OCI-LY1 (cell line): Measurements from ENCODE around the gene FANCE.

ENCODE experiments used
- H2AFZ ChIP-seq: fragments of 200-600 bp; sonication (generic), shearing (Covaris generic); 2 replicates; pipeline ENCODE4 v1.6.0; 2014; ENCODE audit warnings: antibody characterized with exemption, mild to moderate bottlenecking, low read length
- H3F3A ChIP-seq: fragments of 200-600 bp; sonication (generic), shearing (Covaris generic); 2 replicates; pipeline ENCODE4 v1.6.0; 2014; ENCODE audit warnings: mild to moderate bottlenecking, antibody characterized with exemption, low read length, moderate library complexity; ENCODE audit not compliant: insufficient read depth
- H3K27ac ChIP-seq: fragments of 200-600 bp; sonication (generic); 2 replicates; pipeline ENCODE4 v1.5.1; 2014; ENCODE audit warnings: low read length, mixed run types, mild to moderate bottlenecking, low read depth; ENCODE audit not compliant: poor library complexity, severe bottlenecking
- H3K27me3 ChIP-seq: fragments of 200-600 bp; sonication (generic); 2 replicates; pipeline ENCODE4 v1.6.0; 2014; ENCODE audit warnings: antibody characterized with exemption, mild to moderate bottlenecking, low read length, moderate library complexity; ENCODE audit not compliant: insufficient read depth
- H3K36me3 ChIP-seq: fragments of 200-600 bp; sonication (generic); 2 replicates; pipeline ENCODE4 v1.6.1; 2014; ENCODE audit warnings: mild to moderate bottlenecking, antibody characterized with exemption, low read length, moderate library complexity, mixed read lengths; ENCODE audit not compliant: insufficient read depth
- H3K4me1 ChIP-seq: fragments of 200-600 bp; sonication (generic); 2 replicates; pipeline ENCODE4 v1.5.1; 2014; ENCODE audit warnings: mild to moderate bottlenecking, low read length, moderate library complexity; ENCODE audit not compliant: insufficient read depth, severe bottlenecking
- H3K4me2 ChIP-seq: fragments of 200-600 bp; sonication (generic), shearing (Covaris generic); 2 replicates; pipeline ENCODE4 v1.6.1; 2014; ENCODE audit warnings: low read length
- H3K4me3 ChIP-seq: fragments of 200-600 bp; sonication (generic); 2 replicates; pipeline ENCODE4 v1.5.1; 2014; ENCODE audit warnings: low read length, low read depth, mild to moderate bottlenecking, mixed read lengths; ENCODE audit not compliant: poor library complexity, severe bottlenecking
- H3K79me2 ChIP-seq: fragments of 200-600 bp; shearing (Covaris generic); 2 replicates; pipeline ENCODE4 v1.6.1; 2016; ENCODE audit warnings: mixed run types, low read length, mixed read lengths; ENCODE audit not compliant: insufficient read depth
- H3K9ac ChIP-seq: fragments of 200-600 bp; sonication (generic), shearing (Covaris generic); 2 replicates; pipeline ENCODE4 v1.6.1; 2014; ENCODE audit warnings: mild to moderate bottlenecking, low read length, mixed read lengths
- H3K9me2 ChIP-seq: fragments of 200-600 bp; sonication (generic), shearing (Covaris generic); 2 replicates; pipeline ENCODE4 v1.6.1; 2014; ENCODE audit warnings: low read depth, mild to moderate bottlenecking, low read length, mixed read lengths
- H3K9me3 ChIP-seq: fragments of 200-600 bp; shearing (Covaris generic); 2 replicates; pipeline ENCODE4 v1.6.1; 2014; ENCODE audit warnings: low read length, mixed read lengths
- H4K20me1 ChIP-seq: fragments of 200-600 bp; sonication (generic), shearing (Covaris generic); 2 replicates; pipeline ENCODE4 v1.6.0; 2016; ENCODE audit warnings: mild to moderate bottlenecking, low read length; ENCODE audit not compliant: insufficient read depth
- CTCF ChIP-seq: fragments of 200-600 bp; sonication (generic), shearing (Covaris generic); IDR thresholded peaks from 2 replicates; pipeline ENCODE4 v1.5.1; 2017; ENCODE audit warnings: mild to moderate bottlenecking, antibody characterized with exemption, low read length, moderate library complexity, mixed read lengths
- EZH2 ChIP-seq: fragments of 200-600 bp; sonication (generic), shearing (Covaris generic); IDR thresholded peaks from 2 replicates; pipeline ENCODE4 v1.8.0; 2017; ENCODE audit warnings: borderline replicate concordance, mixed run types, mild to moderate bottlenecking, antibody characterized with exemption, low read length, moderate library complexity, mixed read lengths

The FANCE gene

GRCh38 chr6:35419961-35420360 is 32.2 kb upstream of the FANCE start:
- H3K27me3 ChIP-seq, result no peaks in the 10 kb centered on the region
- H4K20me1 ChIP-seq, result no peaks in the 10 kb centered on the region
- H3K4me2 ChIP-seq, result no peak overlapping the region
- no peaks in the 10 kb centered on the region; the same call in 1 of the 2 replicates for H3K36me3 ChIP-seq
- no peak overlapping the region for H3K4me3 ChIP-seq
- H3K9me3 ChIP-seq, result no peaks in the 10 kb centered on the region
- no peak overlapping the region for H3K9ac ChIP-seq
- no peak overlapping the region for H3K27ac ChIP-seq
- H2AFZ ChIP-seq, result no peak overlapping the region
- H3F3A ChIP-seq, result no peaks in the 10 kb centered on the region
- H3K79me2 ChIP-seq, result no peaks in the 10 kb centered on the region
- H3K4me1 ChIP-seq, result peaks cover 18% of the 10 kb centered on the region
- no peaks in the 10 kb centered on the region for H3K9me2 ChIP-seq
- TF ChIP-seq CTCF, result no peak
- no peak for TF ChIP-seq EZH2

GRCh38 chr6:35425284-35425683 is 26.9 kb upstream of the FANCE start:
- Histone ChIP-seq H3K4me3 (no peak overlapping the region), H3K27me3 (no peaks in the 10 kb centered on the region), H3K9me3 (peaks cover 10% of the 10 kb centered on the region), H3K27ac (no peak overlapping the region), H3K9ac (no peak overlapping the region), H2AFZ (no peak overlapping the region), H3K4me2 (no peak overlapping the region), H3K9me2 (no peaks in the 10 kb centered on the region), H4K20me1 (no peaks in the 10 kb centered on the region), H3F3A (no peaks in the 10 kb centered on the region), H3K36me3 (no peaks in the 10 kb centered on the region; the same call in none of the 2 replicates), H3K4me1 (no peaks in the 10 kb centered on the region), H3K79me2 (no peaks in the 10 kb centered on the region)
- TF ChIP-seq EZH2 (no peak), CTCF (no peak)

GRCh38 chr6:35426074-35426473 is 26.1 kb upstream of the FANCE start:
- Histone ChIP-seq H3K9me2 (no peaks in the 10 kb centered on the region), H3K4me2 (no peak overlapping the region), H3K79me2 (no peaks in the 10 kb centered on the region), H3F3A (no peaks in the 10 kb centered on the region), H3K36me3 (no peaks in the 10 kb centered on the region; the same call in none of the 2 replicates), H3K27me3 (no peaks in the 10 kb centered on the region), H3K4me3 (no peak overlapping the region), H3K27ac (no peak overlapping the region), H3K4me1 (no peaks in the 10 kb centered on the region), H4K20me1 (no peaks in the 10 kb centered on the region), H3K9me3 (peaks cover 11% of the 10 kb centered on the region), H2AFZ (no peak overlapping the region), H3K9ac (no peak overlapping the region)
- TF ChIP-seq EZH2, result no peak
- no peak for TF ChIP-seq CTCF
